Hepatocyte (in vitro differentiated cells): Measurements from ENCODE around the gene PALD1.

Experiments
- EZH2 ChIP-seq: fragments of 200-600 bp; sonication (generic); IDR thresholded peaks from 2 replicates; pipeline ENCODE4 v1.6.1; 2016; ENCODE audit warnings: antibody characterized with exemption, mild to moderate bottlenecking, borderline replicate concordance
- TF ChIP-seq, protein P1 (sequence below): fragments of 200-600 bp; sonication (generic); IDR thresholded peaks from 2 replicates; pipeline ENCODE4 v1.5.1; 2016; ENCODE audit warnings: antibody characterized with exemption, mild to moderate bottlenecking; ENCODE audit not compliant: poor library complexity

DNA sequence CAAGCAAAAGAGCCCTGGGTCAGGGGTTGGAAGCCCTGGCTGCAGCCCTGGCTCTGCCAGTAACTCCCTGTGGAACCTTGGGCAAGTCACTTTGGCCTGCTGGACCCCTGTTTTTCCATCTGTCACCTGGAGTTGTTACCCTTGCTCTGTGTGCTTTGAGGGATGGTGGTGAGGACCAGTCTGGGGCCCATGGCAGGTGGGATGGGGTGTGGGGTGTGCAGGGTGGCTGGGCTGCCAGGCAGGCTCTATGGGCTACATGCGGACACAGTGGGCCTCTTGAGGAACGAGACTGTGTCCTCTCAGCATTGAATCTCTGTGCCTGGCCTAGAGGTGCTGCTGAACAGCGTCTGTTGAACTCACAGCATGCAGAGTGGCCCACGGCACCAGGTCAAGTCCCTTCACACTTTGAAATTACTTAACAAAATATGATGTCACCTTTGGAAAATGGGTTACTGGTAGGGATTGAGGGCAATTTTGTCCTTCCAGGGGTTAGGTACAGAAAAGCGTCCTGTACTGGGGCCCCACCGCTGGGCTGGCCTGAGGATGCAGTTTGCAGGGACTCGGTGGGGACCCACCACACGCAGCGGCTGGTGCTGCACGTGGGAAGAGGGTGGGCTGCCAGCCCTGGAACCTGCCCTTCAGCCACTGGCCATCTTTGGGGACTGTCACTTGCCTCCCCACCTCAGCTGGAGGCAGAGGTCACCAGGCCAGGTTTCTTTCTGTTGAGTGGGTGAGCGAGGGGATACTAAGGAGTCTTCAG lies 78.7 kb downstream of the PALD1 start:
- TF ChIP-seq, protein P1, sequence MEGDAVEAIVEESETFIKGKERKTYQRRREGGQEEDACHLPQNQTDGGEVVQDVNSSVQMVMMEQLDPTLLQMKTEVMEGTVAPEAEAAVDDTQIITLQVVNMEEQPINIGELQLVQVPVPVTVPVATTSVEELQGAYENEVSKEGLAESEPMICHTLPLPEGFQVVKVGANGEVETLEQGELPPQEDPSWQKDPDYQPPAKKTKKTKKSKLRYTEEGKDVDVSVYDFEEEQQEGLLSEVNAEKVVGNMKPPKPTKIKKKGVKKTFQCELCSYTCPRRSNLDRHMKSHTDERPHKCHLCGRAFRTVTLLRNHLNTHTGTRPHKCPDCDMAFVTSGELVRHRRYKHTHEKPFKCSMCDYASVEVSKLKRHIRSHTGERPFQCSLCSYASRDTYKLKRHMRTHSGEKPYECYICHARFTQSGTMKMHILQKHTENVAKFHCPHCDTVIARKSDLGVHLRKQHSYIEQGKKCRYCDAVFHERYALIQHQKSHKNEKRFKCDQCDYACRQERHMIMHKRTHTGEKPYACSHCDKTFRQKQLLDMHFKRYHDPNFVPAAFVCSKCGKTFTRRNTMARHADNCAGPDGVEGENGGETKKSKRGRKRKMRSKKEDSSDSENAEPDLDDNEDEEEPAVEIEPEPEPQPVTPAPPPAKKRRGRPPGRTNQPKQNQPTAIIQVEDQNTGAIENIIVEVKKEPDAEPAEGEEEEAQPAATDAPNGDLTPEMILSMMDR: no peak
- no peak for TF ChIP-seq EZH2
